ENCODE measurements around the gene SPIRE1.
"Not testable (repeated sequence)": the region's sequence is repeated elsewhere in the genome, so short reads cannot be mapped to it uniquely, and the experiment has no call there.

The SPIRE1 gene

DNA sequence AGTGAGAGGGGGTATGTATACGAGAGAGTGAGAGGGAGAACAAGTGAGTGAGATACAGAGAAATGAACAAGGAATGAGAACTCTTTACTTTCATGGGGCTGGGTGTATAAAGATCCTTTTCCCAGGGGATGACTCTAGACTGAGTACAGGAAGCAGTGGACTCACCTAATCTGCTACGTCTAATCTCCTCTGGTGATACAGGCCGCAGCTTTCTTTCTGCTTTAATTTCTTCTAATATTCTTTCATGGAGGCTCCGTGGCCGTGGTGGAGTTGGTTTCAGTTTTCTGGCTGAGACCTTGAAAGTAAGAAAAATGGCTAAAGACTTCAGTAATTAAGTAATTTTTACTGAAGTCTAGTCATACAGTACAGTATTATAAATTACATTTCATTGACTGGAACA is 165.0 kb downstream of the SPIRE1 start:
- no peak for TF ChIP-seq ZFX (IDR thresholded peaks at IDR 0.05)
- TF ChIP-seq, protein P1, sequence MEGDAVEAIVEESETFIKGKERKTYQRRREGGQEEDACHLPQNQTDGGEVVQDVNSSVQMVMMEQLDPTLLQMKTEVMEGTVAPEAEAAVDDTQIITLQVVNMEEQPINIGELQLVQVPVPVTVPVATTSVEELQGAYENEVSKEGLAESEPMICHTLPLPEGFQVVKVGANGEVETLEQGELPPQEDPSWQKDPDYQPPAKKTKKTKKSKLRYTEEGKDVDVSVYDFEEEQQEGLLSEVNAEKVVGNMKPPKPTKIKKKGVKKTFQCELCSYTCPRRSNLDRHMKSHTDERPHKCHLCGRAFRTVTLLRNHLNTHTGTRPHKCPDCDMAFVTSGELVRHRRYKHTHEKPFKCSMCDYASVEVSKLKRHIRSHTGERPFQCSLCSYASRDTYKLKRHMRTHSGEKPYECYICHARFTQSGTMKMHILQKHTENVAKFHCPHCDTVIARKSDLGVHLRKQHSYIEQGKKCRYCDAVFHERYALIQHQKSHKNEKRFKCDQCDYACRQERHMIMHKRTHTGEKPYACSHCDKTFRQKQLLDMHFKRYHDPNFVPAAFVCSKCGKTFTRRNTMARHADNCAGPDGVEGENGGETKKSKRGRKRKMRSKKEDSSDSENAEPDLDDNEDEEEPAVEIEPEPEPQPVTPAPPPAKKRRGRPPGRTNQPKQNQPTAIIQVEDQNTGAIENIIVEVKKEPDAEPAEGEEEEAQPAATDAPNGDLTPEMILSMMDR (conservative IDR thresholded peaks at IDR 0.05): no peak
- H3K27ac ChIP-seq: no peak overlapping the region

DNA sequence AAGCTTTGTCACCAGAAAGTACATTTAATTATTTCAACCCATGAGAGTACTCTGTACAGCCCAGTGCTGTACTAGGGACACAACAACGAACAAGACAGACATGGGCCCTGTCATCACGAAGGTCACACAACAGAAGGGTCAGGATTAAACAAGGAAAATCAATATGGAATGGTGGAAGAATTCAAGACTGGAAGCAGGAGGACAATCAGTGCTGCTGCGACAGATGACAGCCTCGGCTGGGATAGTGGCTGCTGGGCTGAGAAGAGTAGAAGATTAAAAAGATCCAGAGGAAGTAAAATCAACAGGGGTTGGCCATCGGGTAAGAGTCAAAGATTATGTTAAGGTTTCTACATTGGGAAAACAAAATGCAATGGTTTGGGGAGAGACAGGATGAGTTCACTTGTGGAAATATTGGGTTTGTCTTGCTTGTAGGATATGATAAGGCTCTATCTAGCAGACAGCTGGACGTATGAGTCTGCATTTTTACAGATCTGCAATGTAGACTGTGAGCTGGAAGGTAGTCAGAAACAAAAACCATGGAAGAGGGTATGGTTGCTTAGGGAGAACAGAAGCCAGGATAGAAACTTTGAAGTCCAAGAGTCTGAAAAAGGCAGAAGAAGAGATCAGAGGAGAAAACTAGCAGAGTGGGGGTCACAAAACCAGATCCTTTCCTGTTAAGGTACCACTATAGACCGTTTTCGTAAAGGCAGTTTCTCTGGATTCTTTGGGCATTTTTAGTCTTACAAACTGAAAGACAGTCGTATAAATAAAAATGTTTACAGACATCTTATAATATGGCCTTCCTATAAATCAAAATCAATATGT is 166.1 kb downstream of the SPIRE1 start:
- TF ChIP-seq, protein P1 (conservative IDR thresholded peaks at IDR 0.05): no peak
- TF ChIP-seq ZFX (IDR thresholded peaks at IDR 0.05): no peak
- no peak overlapping the region for H3K27ac ChIP-seq

GRCh38 chr18:12485479-12486105 is 172.3 kb downstream of the SPIRE1 start:
- TF ChIP-seq, protein P1 (conservative IDR thresholded peaks at IDR 0.05): no peak
- no peak for TF ChIP-seq ZFX (IDR thresholded peaks at IDR 0.05)

DNA sequence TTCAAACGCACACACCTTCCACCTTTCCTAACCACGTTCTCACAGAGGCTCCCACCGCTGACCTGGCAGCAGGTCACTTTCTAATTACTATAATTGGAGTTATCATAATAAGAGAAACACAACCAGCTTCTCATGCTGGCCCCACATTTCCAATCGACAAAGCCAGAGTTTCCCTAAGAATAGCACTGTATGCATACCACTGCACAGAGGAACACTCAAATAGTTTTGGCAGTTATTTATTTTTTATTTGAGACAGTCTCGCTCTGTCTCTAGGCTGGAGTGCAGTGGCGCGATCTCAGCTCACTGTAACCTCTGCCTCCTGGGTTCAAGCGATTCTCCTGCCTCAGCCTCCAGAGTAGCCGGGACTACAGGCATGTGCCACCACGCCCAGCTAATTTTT is 176.0 kb downstream of the SPIRE1 start:
- H3K27ac ChIP-seq: not testable (repeated sequence)

More at GRCh38 chr18:12485479-12486105, 172.3 kb downstream of the SPIRE1 start:
- no peak overlapping the region for H3K27ac ChIP-seq

- no peak overlapping the region for H3K27ac ChIP-seq
- TF ChIP-seq, protein P1 (conservative IDR thresholded peaks at IDR 0.05): no peak
- no peak for TF ChIP-seq ZFX (IDR thresholded peaks at IDR 0.05)
These were observed 177.9 kb downstream of the SPIRE1 start for GRCh38 chr18:12479982-12480381.

GRCh38 chr18:12479536-12479935 is 178.4 kb downstream of the SPIRE1 start:
- no peak for TF ChIP-seq ZFX (IDR thresholded peaks at IDR 0.05)
- TF ChIP-seq, protein P1 (conservative IDR thresholded peaks at IDR 0.05): no peak
- no peak overlapping the region for H3K27ac ChIP-seq

- no peak overlapping the region for H3K27ac ChIP-seq
- TF ChIP-seq, protein P1 (conservative IDR thresholded peaks at IDR 0.05): no peak; the same call in 1 of the 2 replicates
- TF ChIP-seq ZFX (IDR thresholded peaks at IDR 0.05): no peak
These were observed 179.4 kb downstream of the SPIRE1 start for GRCh38 chr18:12478269-12479047.

Data from C4-2B (cell line).